Esophagus muscularis mucosa (tissue), 3 donors: Measurements from ENCODE around the gene SULT6B1.
"Not testable (repeated sequence)": the region's sequence is repeated elsewhere in the genome, so short reads cannot be mapped to it uniquely, and the experiment has no call there.

Experiments used
- POLR2AphosphoS5 ChIP-seq, 2 donors: sonication (generic); formaldehyde crosslinking; IDR thresholded peaks; one replicate each; pipeline ENCODE4 v1.6.1; 2017; ENCODE audit warnings: antibody characterized with exemption in 2 of 2
- TF ChIP-seq, protein P1 (sequence below), 3 experiments: fragments of 200-600 bp in 2 of 3; fragments of 450-650 bp in 1 of 3; sonication (generic) in 2 of 3; IDR thresholded peaks; one replicate each; pipeline ENCODE4 v1.5.1; 2017 to 2019; ENCODE audit warnings: antibody characterized with exemption in 3 of 3, mild to moderate bottlenecking in 2 of 3, moderate library complexity in 1 of 3

DNA sequence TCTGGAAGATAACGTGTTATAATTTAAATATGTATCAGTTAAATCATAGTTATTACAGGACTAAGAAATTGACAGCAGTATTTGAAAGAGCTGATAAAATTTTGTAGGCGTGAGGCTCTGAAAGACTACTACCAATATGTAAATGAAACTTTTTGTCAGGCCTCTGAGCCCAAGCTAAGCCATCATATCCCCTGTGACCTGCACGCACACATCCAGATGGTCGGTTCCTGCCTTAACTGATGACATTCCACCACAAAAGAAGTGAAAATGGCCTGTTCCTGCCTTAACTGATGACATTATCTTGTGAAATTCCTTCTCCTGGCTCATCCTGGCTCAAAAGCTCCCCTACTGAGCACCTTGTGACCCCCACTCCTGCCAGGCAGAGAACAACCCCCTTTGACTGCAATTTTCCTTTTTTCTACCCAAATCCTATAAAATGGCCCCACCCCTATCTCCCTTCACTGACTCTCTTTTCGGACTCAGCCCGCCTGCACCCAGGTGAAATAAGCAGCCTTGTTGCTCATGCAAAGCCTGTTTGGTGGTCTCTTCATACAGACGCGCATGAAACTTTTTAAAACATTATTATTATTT is 16.7 kb upstream of the SULT6B1 start:
- TF ChIP-seq, protein P1, sequence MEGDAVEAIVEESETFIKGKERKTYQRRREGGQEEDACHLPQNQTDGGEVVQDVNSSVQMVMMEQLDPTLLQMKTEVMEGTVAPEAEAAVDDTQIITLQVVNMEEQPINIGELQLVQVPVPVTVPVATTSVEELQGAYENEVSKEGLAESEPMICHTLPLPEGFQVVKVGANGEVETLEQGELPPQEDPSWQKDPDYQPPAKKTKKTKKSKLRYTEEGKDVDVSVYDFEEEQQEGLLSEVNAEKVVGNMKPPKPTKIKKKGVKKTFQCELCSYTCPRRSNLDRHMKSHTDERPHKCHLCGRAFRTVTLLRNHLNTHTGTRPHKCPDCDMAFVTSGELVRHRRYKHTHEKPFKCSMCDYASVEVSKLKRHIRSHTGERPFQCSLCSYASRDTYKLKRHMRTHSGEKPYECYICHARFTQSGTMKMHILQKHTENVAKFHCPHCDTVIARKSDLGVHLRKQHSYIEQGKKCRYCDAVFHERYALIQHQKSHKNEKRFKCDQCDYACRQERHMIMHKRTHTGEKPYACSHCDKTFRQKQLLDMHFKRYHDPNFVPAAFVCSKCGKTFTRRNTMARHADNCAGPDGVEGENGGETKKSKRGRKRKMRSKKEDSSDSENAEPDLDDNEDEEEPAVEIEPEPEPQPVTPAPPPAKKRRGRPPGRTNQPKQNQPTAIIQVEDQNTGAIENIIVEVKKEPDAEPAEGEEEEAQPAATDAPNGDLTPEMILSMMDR (IDR thresholded peaks at IDR 0.05) = not testable (repeated sequence)
- not testable (repeated sequence) for TF ChIP-seq POLR2AphosphoS5 (IDR thresholded peaks at IDR 0.05)
